Measurements from ENCODE around the gene MARK1. TPM values are rescaled to one million over a fixed set of nuclear protein-coding genes. Genes with fewer than 3 reads are reported as not detected.

The MARK1 gene
- total RNA-seq, 3 donors from 2014 or later, result 6.6 to 13.8 (median 9.8) TPM

- Histone ChIP-seq H3K27me3 (no peaks in the 10 kb centered on the region), H3K27ac (no peak overlapping the region), H3K9me3 (no peaks in the 10 kb centered on the region), H3K4me1 (no peaks in the 10 kb centered on the region), H3K4me3 (no peak overlapping the region), H3K36me3 (no peaks in the 10 kb centered on the region)
- intact Hi-C loops (cut with DNase I; ENCODE audit: low total_unique reads), result no loop called here
- no peak for DNase-seq (ENCODE audit: low spot score in 2 of 2)
- TF ChIP-seq POLR2AphosphoS5 (IDR thresholded peaks at IDR 0.05) (no peak), CTCF (IDR thresholded peaks at IDR 0.05) (no peak)
These were observed 40.6 kb upstream of the MARK1 start for GRCh38 chr1:220487297-220487820.

GRCh38 chr1:220491891-220492290 lies 36.0 kb upstream of the MARK1 start:
- Histone ChIP-seq H3K36me3 (no peaks in the 10 kb centered on the region), H3K9me3 (no peaks in the 10 kb centered on the region), H3K27ac (no peak overlapping the region), H3K4me1 (no peaks in the 10 kb centered on the region), H3K4me3 (no peak overlapping the region), H3K27me3 (no peaks in the 10 kb centered on the region)
- DNase-seq (ENCODE audit: low spot score in 2 of 2), result no peak
- TF ChIP-seq CTCF (IDR thresholded peaks at IDR 0.05) (no peak), POLR2A (IDR thresholded peaks at IDR 0.05) (no peak)
- intact Hi-C loops (cut with DNase I; ENCODE audit: low total_unique reads), result no loop called here

GRCh38 chr1:220497220-220497947 lies 30.6 kb upstream of the MARK1 start:
- H3K4me3 ChIP-seq, result no peak overlapping the region
- no peaks in the 10 kb centered on the region for H3K36me3 ChIP-seq
- intact Hi-C loops (cut with DNase I; ENCODE audit: low total_unique reads), result no loop called here
- no peak overlapping the region for H3K27ac ChIP-seq
- H3K27me3 ChIP-seq, result no peaks in the 10 kb centered on the region
- TF ChIP-seq POLR2AphosphoS5 (IDR thresholded peaks at IDR 0.05), result no peak
- TF ChIP-seq POLR2A (IDR thresholded peaks at IDR 0.05), result no peak
- no peak for TF ChIP-seq CTCF (IDR thresholded peaks at IDR 0.05)
- H3K9me3 ChIP-seq, result no peaks in the 10 kb centered on the region
- no peaks in the 10 kb centered on the region for H3K4me1 ChIP-seq
- DNase-seq (ENCODE audit: low spot score in 2 of 2), result no peak

GRCh38 chr1:220498188-220498587 lies 29.7 kb upstream of the MARK1 start:
- H3K27me3 ChIP-seq, result no peaks in the 10 kb centered on the region
- intact Hi-C loops (cut with DNase I; ENCODE audit: low total_unique reads), result no loop called here
- no peaks in the 10 kb centered on the region for H3K36me3 ChIP-seq
- no peak overlapping the region for H3K27ac ChIP-seq
- H3K4me3 ChIP-seq, result no peak overlapping the region
- TF ChIP-seq CTCF (IDR thresholded peaks at IDR 0.05) (no peak), POLR2A (IDR thresholded peaks at IDR 0.05) (no peak), POLR2AphosphoS5 (IDR thresholded peaks at IDR 0.05) (no peak)
- no peaks in the 10 kb centered on the region for H3K9me3 ChIP-seq
- H3K4me1 ChIP-seq, result no peaks in the 10 kb centered on the region
- no peak for DNase-seq (ENCODE audit: low spot score in 2 of 2)

GRCh38 chr1:220500372-220500771 lies 27.6 kb upstream of the MARK1 start:
- no peak for DNase-seq (ENCODE audit: low spot score in 2 of 2)
- Histone ChIP-seq H3K27me3 (no peaks in the 10 kb centered on the region), H3K27ac (no peak overlapping the region), H3K4me1 (no peaks in the 10 kb centered on the region), H3K36me3 (no peaks in the 10 kb centered on the region), H3K4me3 (no peak overlapping the region), H3K9me3 (no peaks in the 10 kb centered on the region)
- intact Hi-C loops (cut with DNase I; ENCODE audit: low total_unique reads), result no loop called here
- TF ChIP-seq POLR2A (IDR thresholded peaks at IDR 0.05) (no peak), POLR2AphosphoS5 (IDR thresholded peaks at IDR 0.05) (no peak), CTCF (IDR thresholded peaks at IDR 0.05) (no peak)
